Amniotic stem cell (primary cell): ENCODE data around the gene IGFBP5.

Source experiments
- DNase-seq: peaks from one replicate; lab custom pipeline; 2025; lab: John Stamatoyannopoulos, UW

The IGFBP5 gene

GRCh38 chr2:216644842-216645635 is 50.3 kb downstream of the IGFBP5 start:
- no peak for DNase-seq

GRCh38 chr2:216643986-216644659 is 51.2 kb downstream of the IGFBP5 start:
- DNase-seq, result no peak

GRCh38 chr2:216637472-216637871 is 57.9 kb downstream of the IGFBP5 start:
- DNase-seq, result no peak

GRCh38 chr2:216636551-216637450 is 58.5 kb downstream of the IGFBP5 start:
- DNase-seq, result peak; percentile 48

GRCh38 chr2:216635701-216636550 is 59.4 kb downstream of the IGFBP5 start:
- no peak for DNase-seq

GRCh38 chr2:216635171-216635570 is 60.2 kb downstream of the IGFBP5 start:
- DNase-seq, result peak; percentile 24

GRCh38 chr2:216634370-216635148 is 60.8 kb downstream of the IGFBP5 start:
- DNase-seq, result no peak

GRCh38 chr2:216633616-216634369 is 61.6 kb downstream of the IGFBP5 start:
- DNase-seq, result no peak

- peak; percentile 39 for DNase-seq
Observed at GRCh38 chr2:216632952-216633615, 62.3 kb downstream of the IGFBP5 start, which contains the start of gene IGFBP2. Gene IGFBP2, plus strand, starts transcription at chr2:216633420. Its CDS starts 104 bp downstream, at chr2:216633524.

GRCh38 chr2:216632346-216632951 is 62.9 kb downstream of the IGFBP5 start:
- DNase-seq, result no peak

- no peak for DNase-seq
Observed at GRCh38 chr2:216629784-216630183, 65.6 kb downstream of the IGFBP5 start.

- DNase-seq, result no peak
Observed at GRCh38 chr2:216626875-216627245, 68.5 kb downstream of the IGFBP5 start.

GRCh38 chr2:216626168-216626874 is 69.0 kb downstream of the IGFBP5 start:
- no peak for DNase-seq

- DNase-seq, result no peak
Observed at GRCh38 chr2:216624251-216624650, 71.1 kb downstream of the IGFBP5 start.

- DNase-seq, result no peak
Observed at GRCh38 chr2:216622526-216622925, 72.8 kb downstream of the IGFBP5 start.
